MM.1S (cell line): Measurements from ENCODE around the gene ADNP2.

Experiments
- CTCF ChIP-seq: fragments of 300-600 bp; sonication (generic); IDR thresholded peaks from 2 replicates; pipeline ENCODE4 v1.5.1; 2016; ENCODE audit warnings: antibody characterized with exemption, low read length, mixed read lengths
- EZH2 ChIP-seq: fragments of 300-600 bp; sonication (generic); optimal IDR thresholded peaks from 2 replicates; pipeline ENCODE3; 2017; ENCODE audit warnings: low read depth, mild to moderate bottlenecking, antibody characterized with exemption, low read length, mixed read lengths

GRCh38 chr18:80103231-80103630 lies 5.8 kb upstream of the ADNP2 start:
- TF ChIP-seq CTCF (no peak), EZH2 (no peak)
